ENCODE results near the gene SPAG16.

DNA sequence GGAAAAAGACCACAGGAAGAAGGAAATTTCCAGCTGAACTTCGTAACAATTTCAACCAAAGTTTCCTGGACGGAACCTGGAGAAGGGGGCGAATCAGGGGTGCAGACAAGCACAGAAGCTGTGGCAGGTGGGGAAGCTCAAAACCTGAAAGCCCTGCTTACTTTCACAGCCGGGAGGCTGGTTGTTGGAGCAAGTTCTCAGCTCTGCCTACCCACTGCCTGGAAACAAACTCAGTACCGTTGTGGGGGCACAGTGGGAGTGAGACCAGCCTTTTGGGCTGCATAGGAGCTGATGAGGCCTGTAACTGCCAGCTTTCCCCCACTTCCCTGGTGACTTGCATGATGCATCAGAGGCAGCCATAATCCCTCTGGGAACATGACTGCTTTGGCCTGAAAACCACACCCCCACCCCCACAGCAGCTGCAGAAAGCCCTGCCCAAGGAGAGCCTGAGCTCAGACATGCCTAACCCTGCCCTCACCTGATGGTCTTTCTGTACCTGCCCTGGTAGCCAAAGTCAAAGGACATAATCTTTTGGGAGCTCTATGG lies 919.6 kb downstream of the SPAG16 start:
- TF ChIP-seq, protein P1, sequence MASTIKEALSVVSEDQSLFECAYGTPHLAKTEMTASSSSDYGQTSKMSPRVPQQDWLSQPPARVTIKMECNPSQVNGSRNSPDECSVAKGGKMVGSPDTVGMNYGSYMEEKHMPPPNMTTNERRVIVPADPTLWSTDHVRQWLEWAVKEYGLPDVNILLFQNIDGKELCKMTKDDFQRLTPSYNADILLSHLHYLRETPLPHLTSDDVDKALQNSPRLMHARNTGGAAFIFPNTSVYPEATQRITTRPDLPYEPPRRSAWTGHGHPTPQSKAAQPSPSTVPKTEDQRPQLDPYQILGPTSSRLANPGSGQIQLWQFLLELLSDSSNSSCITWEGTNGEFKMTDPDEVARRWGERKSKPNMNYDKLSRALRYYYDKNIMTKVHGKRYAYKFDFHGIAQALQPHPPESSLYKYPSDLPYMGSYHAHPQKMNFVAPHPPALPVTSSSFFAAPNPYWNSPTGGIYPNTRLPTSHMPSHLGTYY (CRISPR knock-in tag; IDR thresholded peaks at IDR 0.05) = no peak
- TF ChIP-seq JAZF1 (CRISPR knock-in tag; IDR thresholded peaks at IDR 0.05) (no peak), FOXJ3 (CRISPR knock-in tag; IDR thresholded peaks at IDR 0.05; ENCODE audit: borderline replicate concordance) (no peak), GABPB1 (CRISPR knock-in tag; IDR thresholded peaks at IDR 0.05) (no peak), MXD4 (CRISPR knock-in tag; IDR thresholded peaks at IDR 0.05; ENCODE audit: borderline replicate concordance) (no peak)
- TF ChIP-seq, protein P2, sequence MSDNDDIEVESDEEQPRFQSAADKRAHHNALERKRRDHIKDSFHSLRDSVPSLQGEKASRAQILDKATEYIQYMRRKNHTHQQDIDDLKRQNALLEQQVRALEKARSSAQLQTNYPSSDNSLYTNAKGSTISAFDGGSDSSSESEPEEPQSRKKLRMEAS (CRISPR knock-in tag; IDR thresholded peaks at IDR 0.05) = no peak
- TF ChIP-seq, protein P3, sequence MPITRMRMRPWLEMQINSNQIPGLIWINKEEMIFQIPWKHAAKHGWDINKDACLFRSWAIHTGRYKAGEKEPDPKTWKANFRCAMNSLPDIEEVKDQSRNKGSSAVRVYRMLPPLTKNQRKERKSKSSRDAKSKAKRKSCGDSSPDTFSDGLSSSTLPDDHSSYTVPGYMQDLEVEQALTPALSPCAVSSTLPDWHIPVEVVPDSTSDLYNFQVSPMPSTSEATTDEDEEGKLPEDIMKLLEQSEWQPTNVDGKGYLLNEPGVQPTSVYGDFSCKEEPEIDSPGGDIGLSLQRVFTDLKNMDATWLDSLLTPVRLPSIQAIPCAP (CRISPR knock-in tag; IDR thresholded peaks at IDR 0.05) = no peak
- TF ChIP-seq, protein P4, sequence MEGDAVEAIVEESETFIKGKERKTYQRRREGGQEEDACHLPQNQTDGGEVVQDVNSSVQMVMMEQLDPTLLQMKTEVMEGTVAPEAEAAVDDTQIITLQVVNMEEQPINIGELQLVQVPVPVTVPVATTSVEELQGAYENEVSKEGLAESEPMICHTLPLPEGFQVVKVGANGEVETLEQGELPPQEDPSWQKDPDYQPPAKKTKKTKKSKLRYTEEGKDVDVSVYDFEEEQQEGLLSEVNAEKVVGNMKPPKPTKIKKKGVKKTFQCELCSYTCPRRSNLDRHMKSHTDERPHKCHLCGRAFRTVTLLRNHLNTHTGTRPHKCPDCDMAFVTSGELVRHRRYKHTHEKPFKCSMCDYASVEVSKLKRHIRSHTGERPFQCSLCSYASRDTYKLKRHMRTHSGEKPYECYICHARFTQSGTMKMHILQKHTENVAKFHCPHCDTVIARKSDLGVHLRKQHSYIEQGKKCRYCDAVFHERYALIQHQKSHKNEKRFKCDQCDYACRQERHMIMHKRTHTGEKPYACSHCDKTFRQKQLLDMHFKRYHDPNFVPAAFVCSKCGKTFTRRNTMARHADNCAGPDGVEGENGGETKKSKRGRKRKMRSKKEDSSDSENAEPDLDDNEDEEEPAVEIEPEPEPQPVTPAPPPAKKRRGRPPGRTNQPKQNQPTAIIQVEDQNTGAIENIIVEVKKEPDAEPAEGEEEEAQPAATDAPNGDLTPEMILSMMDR (IDR thresholded peaks at IDR 0.05) = no peak
- TF ChIP-seq, protein P5, sequence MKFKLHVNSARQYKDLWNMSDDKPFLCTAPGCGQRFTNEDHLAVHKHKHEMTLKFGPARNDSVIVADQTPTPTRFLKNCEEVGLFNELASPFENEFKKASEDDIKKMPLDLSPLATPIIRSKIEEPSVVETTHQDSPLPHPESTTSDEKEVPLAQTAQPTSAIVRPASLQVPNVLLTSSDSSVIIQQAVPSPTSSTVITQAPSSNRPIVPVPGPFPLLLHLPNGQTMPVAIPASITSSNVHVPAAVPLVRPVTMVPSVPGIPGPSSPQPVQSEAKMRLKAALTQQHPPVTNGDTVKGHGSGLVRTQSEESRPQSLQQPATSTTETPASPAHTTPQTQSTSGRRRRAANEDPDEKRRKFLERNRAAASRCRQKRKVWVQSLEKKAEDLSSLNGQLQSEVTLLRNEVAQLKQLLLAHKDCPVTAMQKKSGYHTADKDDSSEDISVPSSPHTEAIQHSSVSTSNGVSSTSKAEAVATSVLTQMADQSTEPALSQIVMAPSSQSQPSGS (CRISPR knock-in tag; IDR thresholded peaks at IDR 0.05; ENCODE audit: borderline replicate concordance, low read depth) = no peak
